IMR-90 (cell line): ENCODE data around the gene VPS35L. TPM values are rescaled to one million over a fixed set of nuclear protein-coding genes. Genes with fewer than 3 reads are reported as not detected.
A peak's percentile ranks its signal among the peaks of the same experiment; 100 is the strongest.

Experiments
- ATAC-seq: fragments of 200-7000 bp; cut with Tn5 transposase; 2 replicates; pipeline ENCODE4 v1.9.1; 2020; ENCODE audit warnings: low read depth, mild to moderate bottlenecking, moderate library complexity
- BruUV-seq: library from RNA; stranded (reverse); fragments of 400-500 nt; replicated peaks from 2 replicates; lab custom pipeline; 2021; lab: Mats Ljungman, UMichigan
- CTCF ChIA-PET: fragments of 300-600 bp; formaldehyde crosslinking; extraction: SDS; loops from one replicate; lab custom pipeline; 2021; ENCODE audit warnings: antibody characterized with exemption; lab: Yijun Ruan, JAX
- POLR2A ChIA-PET: fragments of 300-600 bp; sonication (Branson Sonifier 250); formaldehyde crosslinking; loops from one replicate; lab custom pipeline; 2022; ENCODE audit warnings: antibody characterized with exemption; ENCODE audit not compliant: unreplicated experiment; lab: Charles Lee
- DNase-seq: peaks from one replicate; pipeline ENCODE4 v3.0.0; 2013
- H2AFZ ChIP-seq: replicated peaks from 2 replicates; pipeline ENCODE3; 2013; ENCODE audit warnings: low read length, mild to moderate bottlenecking; ENCODE audit not compliant: poor library complexity
- H2AK5ac ChIP-seq: 2 replicates; pipeline ENCODE4 v1.6.1; 2013; ENCODE audit warnings: low read depth, low read length, inconsistent platforms
- H2AK9ac ChIP-seq: replicated peaks from 2 replicates; pipeline ENCODE3; 2013; ENCODE audit warnings: mild to moderate bottlenecking, low read depth, low read length, moderate library complexity; ENCODE audit not compliant: poor library complexity
- H2BK120ac ChIP-seq: 2 replicates; pipeline ENCODE4 v1.6.1; 2013; ENCODE audit warnings: low read depth, low read length, inconsistent platforms
- H2BK15ac ChIP-seq: 3 replicates; pipeline ENCODE4 v1.6.1; 2013; ENCODE audit warnings: low read depth, low read length, inconsistent platforms
- H2BK20ac ChIP-seq: 2 replicates; pipeline ENCODE4 v1.6.1; 2013; ENCODE audit warnings: low read depth, mild to moderate bottlenecking, inconsistent platforms, low read length, moderate library complexity
- H2BK5ac ChIP-seq: 2 replicates; pipeline ENCODE4 v1.6.1; 2013; ENCODE audit warnings: mild to moderate bottlenecking, low read depth, low read length, inconsistent platforms; ENCODE audit not compliant: poor library complexity, severe bottlenecking
- H3K14ac ChIP-seq: replicated peaks from 2 replicates; pipeline ENCODE4 v1.6.1; 2013; ENCODE audit warnings: low read depth, low read length, inconsistent platforms
- H3K18ac ChIP-seq: 2 replicates; pipeline ENCODE4 v1.6.1; 2013; ENCODE audit warnings: low read depth, low read length, control low read depth
- H3K23ac ChIP-seq: 2 replicates; pipeline ENCODE4 v1.6.1; 2013; ENCODE audit warnings: low read depth, low read length, inconsistent platforms
- H3K27ac ChIP-seq: 2 replicates; pipeline ENCODE4 v1.5.1; 2013; ENCODE audit warnings: mild to moderate bottlenecking, control low read depth, low read length; ENCODE audit not compliant: insufficient read depth
- H3K27me3 ChIP-seq: 2 replicates; pipeline ENCODE4 v1.6.1; 2013; ENCODE audit warnings: low read length; ENCODE audit not compliant: control insufficient read depth, insufficient read depth
- H3K36me3 ChIP-seq: 2 replicates; pipeline ENCODE4 v1.6.1; 2013; ENCODE audit warnings: low read length, mixed read lengths; ENCODE audit not compliant: control insufficient read depth, insufficient read depth
- H3K4ac ChIP-seq: 2 replicates; pipeline ENCODE4 v1.6.1; 2013; ENCODE audit warnings: low read depth, low read length, inconsistent platforms
- H3K4me1 ChIP-seq: 2 replicates; pipeline ENCODE4 v1.6.1; 2013; ENCODE audit warnings: low read length, mixed read lengths; ENCODE audit not compliant: control insufficient read depth, insufficient read depth
- H3K4me2 ChIP-seq: 2 replicates; pipeline ENCODE4 v1.6.1; 2013; ENCODE audit warnings: low read depth, mild to moderate bottlenecking, control low read depth, low read length, moderate library complexity
- H3K4me3 ChIP-seq: 2 replicates; pipeline ENCODE4 v1.5.1; 2013; ENCODE audit warnings: low read depth, mild to moderate bottlenecking, control low read depth, low read length, moderate library complexity; ENCODE audit not compliant: insufficient read depth
- H3K56ac ChIP-seq: 2 replicates; pipeline ENCODE4 v1.6.1; 2013; ENCODE audit warnings: low read length, inconsistent platforms; ENCODE audit not compliant: insufficient read depth; ENCODE audit errors: extremely low read depth
- H3K79me1 ChIP-seq, 2 experiments: 2 replicates each; pipeline ENCODE4 v1.6.1; 2013; ENCODE audit warnings: low read length in 2 of 2, inconsistent platforms in 1 of 2, low read depth in 1 of 2
- H3K9ac ChIP-seq: 2 replicates; pipeline ENCODE4 v1.6.1; 2013; ENCODE audit warnings: low read depth, low read length, control low read depth
- H3K9me1 ChIP-seq: 2 replicates; pipeline ENCODE4 v1.6.1; 2013; ENCODE audit warnings: low read length, inconsistent platforms; ENCODE audit not compliant: insufficient read depth
- H3K9me3 ChIP-seq: 2 replicates; pipeline ENCODE4 v1.6.1; 2013; ENCODE audit warnings: low read length; ENCODE audit not compliant: control insufficient read depth, insufficient read depth
- H4K20me1 ChIP-seq: 2 replicates; pipeline ENCODE4 v1.6.1; 2013; ENCODE audit warnings: low read length, inconsistent platforms; ENCODE audit not compliant: insufficient read depth
- H4K5ac ChIP-seq: 2 replicates; pipeline ENCODE4 v1.6.1; 2013; ENCODE audit warnings: mild to moderate bottlenecking, low read depth, low read length, control low read depth
- H4K8ac ChIP-seq, 2 experiments: 2 replicates each; pipeline ENCODE4 v1.6.1; 2013; ENCODE audit warnings: low read depth in 2 of 2, low read length in 2 of 2, control low read depth in 1 of 2, inconsistent platforms in 1 of 2
- H4K91ac ChIP-seq: 2 replicates; pipeline ENCODE4 v1.6.1; 2013; ENCODE audit warnings: low read depth, low read length, inconsistent platforms; ENCODE audit not compliant: insufficient read depth
- BHLHE40 ChIP-seq: fragments of 150-350 bp; IDR thresholded peaks from 2 replicates; pipeline ENCODE4 v1.6.1; 2016; ENCODE audit warnings: mild to moderate bottlenecking, low read depth, low read length
- CHD1 ChIP-seq: IDR thresholded peaks from 2 replicates; pipeline ENCODE4 v1.6.1; 2012; ENCODE audit warnings: low read depth, low read length, improper control_type of control experiment
- CTCF ChIP-seq: conservative IDR thresholded peaks from 2 replicates; pipeline ENCODE4 v1.5.1; 2012; ENCODE audit warnings: mild to moderate bottlenecking, low read depth, low read length, improper control_type of control experiment
- ELK1 ChIP-seq: fragments of 150-350 bp; IDR thresholded peaks from 2 replicates; pipeline ENCODE4 v1.6.1; 2016; ENCODE audit warnings: low read depth, mild to moderate bottlenecking, low read length, moderate library complexity, borderline replicate concordance
- MAFK ChIP-seq: IDR thresholded peaks from 2 replicates; pipeline ENCODE4 v1.6.1; 2012; ENCODE audit warnings: low read depth, low read length, improper control_type of control experiment
- MAZ ChIP-seq: IDR thresholded peaks from 2 replicates; pipeline ENCODE4 v1.6.1; 2012; ENCODE audit warnings: low read depth, mild to moderate bottlenecking, low read length, improper control_type of control experiment, moderate library complexity, borderline replicate concordance
- MXI1 ChIP-seq: IDR thresholded peaks from 2 replicates; pipeline ENCODE4 v1.6.1; 2012; ENCODE audit warnings: low read depth, mild to moderate bottlenecking, low read length, moderate library complexity, borderline replicate concordance
- NFE2L2 ChIP-seq: fragments of 150-350 bp; IDR thresholded peaks from 2 replicates; pipeline ENCODE4 v1.6.1; 2016; ENCODE audit warnings: low read depth, mild to moderate bottlenecking, low read length
- POLR2A ChIP-seq: IDR thresholded peaks from 2 replicates; pipeline ENCODE4 v1.6.1; 2012; ENCODE audit warnings: mild to moderate bottlenecking, low read depth, low read length
- RAD21 ChIP-seq: IDR thresholded peaks from 2 replicates; pipeline ENCODE4 v1.6.1; 2012; ENCODE audit warnings: low read length, improper control_type of control experiment
- RCOR1 ChIP-seq: IDR thresholded peaks from 2 replicates; pipeline ENCODE4 v1.6.1; 2012; ENCODE audit warnings: mild to moderate bottlenecking, low read length, improper control_type of control experiment; ENCODE audit not compliant: insufficient replicate concordance
- RFX5 ChIP-seq: IDR thresholded peaks from 2 replicates; pipeline ENCODE4 v1.8.0; 2012; ENCODE audit warnings: low read depth, mild to moderate bottlenecking, low read length, moderate library complexity
- SMC3 ChIP-seq: fragments of 150-350 bp; IDR thresholded peaks from 2 replicates; pipeline ENCODE4 v1.6.1; 2016; ENCODE audit warnings: low read depth, mild to moderate bottlenecking, antibody characterized with exemption, low read length, moderate library complexity
- USF2 ChIP-seq: fragments of 150-350 bp; IDR thresholded peaks from 2 replicates; pipeline ENCODE4 v1.6.1; 2017; ENCODE audit warnings: mild to moderate bottlenecking, antibody characterized with exemption, low read length, low read depth
- WGBS, 2 experiments: methylation state at CpG; one replicate each; pipeline versions ENCODE4 v1.1.5 to v1.1.7; 2013; ENCODE audit warnings: missing lambda C conversion rate in 2 of 2; ENCODE audit not compliant: insufficient read length in 1 of 2; ENCODE audit errors: extremely low coverage in 2 of 2; 5-methylcytosine and 5-hydroxymethylcytosine counted together
- dilution Hi-C: fragments of 300-500 bp; cut with HindIII; formaldehyde crosslinking; loops from one replicate; pipeline ENCODE4 v1.14.3; 2018; ENCODE audit warnings: low sequenced_read_pairs; ENCODE audit not compliant: unreplicated experiment
- in situ Hi-C: fragments of 300-500 bp; cut with MboI; formaldehyde crosslinking; loops from 3 replicates; pipeline ENCODE4 v1.14.3; 2019; ENCODE audit warnings: low sequenced_read_pairs, inconsistent platforms, mixed read lengths
- intact Hi-C: fragments of 100-400 bp; cut with micrococcal nuclease; formaldehyde crosslinking; loops from 2 replicates; pipeline ENCODE4 v1.10.0; 2022
- polyA plus RNA-seq, 3 experiments: library from polyadenylated mRNA; depleted of rRNA; stranded (reverse); fragments of >200 nt; gene quantifications; 2 replicates each; pipeline ENCODE4 v1.2.3, GENCODE V29; 2012; ENCODE audit warnings: low replicate concordance in 1 of 3
- total RNA-seq: library from RNA; depleted of rRNA; stranded (reverse); fragments of >200 nt; gene quantifications from 2 replicates; pipeline ENCODE4 v1.2.3, GENCODE V29; 2012

VPS35L gene
- total and polyA plus RNA-seq, 2 of the 4 experiments (the other 2 are of a cell fraction) = 28.0 to 40.1 TPM

GRCh38 chr16:19735074-19735867 lies 179.8 kb downstream of the VPS35L start:
- ChIA-PET CTCF (interaction anchor here (0.6 to 1.2 kb wide), 5 partner anchors 32 to 147 kb away, joined by 3 to 4 read pairs (median 3); no protein-coding TSS in a partner anchor), POLR2A (interaction anchor here (0.5 kb wide), 1 partner anchor 24 kb away, joined by 5 read pairs; no protein-coding TSS in a partner anchor)
- H4K5ac ChIP-seq = no peak overlapping the region
- H3K27ac ChIP-seq = no peak overlapping the region
- 0 out of 2 replicates have a peak overlapping the region, but pooled peaks have one; percentile 15 for H3K4ac ChIP-seq
- H3K79me1 ChIP-seq = no peaks in the 10 kb centered on the region
- no peak overlapping the region for H3K23ac ChIP-seq
- peak overlapping the region in 1 of 2 experiments; percentile 45; a peak in 1 of 4 replicates for H4K8ac ChIP-seq
- H2BK5ac ChIP-seq = no peak overlapping the region
- no peak overlapping the region for H2BK20ac ChIP-seq
- no peak overlapping the region for H2BK120ac ChIP-seq
- DNase-seq = no peak
- no peak overlapping the region for H3K9ac ChIP-seq
- no peaks in the 10 kb centered on the region for H3K36me3 ChIP-seq
- dilution Hi-C loops (no loop called here), in situ Hi-C loops (no loop called here), intact Hi-C loops (no loop called here)
- no peaks in the 10 kb centered on the region for H4K20me1 ChIP-seq
- H3K9me3 ChIP-seq = no peaks in the 10 kb centered on the region
- H2BK15ac ChIP-seq = no peak overlapping the region
- no peak overlapping the region for H3K56ac ChIP-seq
- H3K14ac ChIP-seq = no peak overlapping the region; the same call in 1 of the 2 replicates
- no peak overlapping the region for H2AFZ ChIP-seq
- no peak overlapping the region for H3K4me3 ChIP-seq
- peak; percentile 56; the same call in 1 of the 2 replicates for ATAC-seq
- H3K27me3 ChIP-seq = no peaks in the 10 kb centered on the region
- no TSS peak for BruUV-seq
- H2AK5ac ChIP-seq = no peak overlapping the region
- H3K4me2 ChIP-seq = no peak overlapping the region
- H3K4me1 ChIP-seq = peaks cover 2% of the 10 kb centered on the region; the same call in 1 of the 2 replicates
- H4K91ac ChIP-seq = no peak overlapping the region
- peak overlapping the region; percentile 34 for H2AK9ac ChIP-seq
- H3K9me1 ChIP-seq = peaks cover 7% of the 10 kb centered on the region; the same call in 1 of the 2 replicates
- no peak overlapping the region for H3K18ac ChIP-seq
- no CpG with 5 or more reads among the region's 9 CpGs for WGBS, 2 experiments
- TF ChIP-seq MAFK (no peak), RAD21 (no peak), CTCF (no peak), POLR2A (no peak), MXI1 (no peak), USF2 (no peak), RFX5 (no peak), BHLHE40 (no peak), MAZ (no peak), CHD1 (no peak), RCOR1 (no peak), NFE2L2 (no peak), ELK1 (no peak), SMC3 (no peak)
